ENCODE measurements around the gene CHIA. TPM values are rescaled to one million over a fixed set of nuclear protein-coding genes. Genes with fewer than 3 reads are reported as not detected.

Gene CHIA
- total RNA-seq, 2 experiments from 2014 or later: not detected

DNA sequence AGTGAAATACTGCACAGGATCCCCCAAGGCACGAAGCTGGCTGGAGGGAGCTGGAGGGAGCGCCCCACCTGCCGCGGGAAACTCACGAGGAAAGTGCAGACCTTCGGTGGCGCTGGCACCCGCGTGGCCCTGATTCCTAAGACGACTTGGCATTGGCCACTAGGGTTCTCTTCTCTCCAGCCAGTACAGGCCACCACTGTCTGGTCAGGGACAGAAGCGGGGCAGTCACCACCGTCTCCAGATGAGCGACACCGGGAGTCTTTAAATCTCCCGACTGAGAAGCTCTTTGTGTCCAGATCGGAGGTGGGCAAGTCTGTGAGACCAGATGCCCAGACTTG, 19.2 kb upstream of the CHIA start:
- H3K27me3 Mint-ChIP-seq: peaks cover 25% of the 10 kb centered on the region
- DNase-seq (no peak), ATAC-seq (ENCODE audit: low read depth) (no peak)
- H3K36me3 Mint-ChIP-seq: peaks cover 5% of the 10 kb centered on the region
- H3K4me1 Mint-ChIP-seq: peaks cover 8% of the 10 kb centered on the region
- peak overlapping the region; percentile 59 for H3K4me3 Mint-ChIP-seq
- no peak overlapping the region for H3K27ac Mint-ChIP-seq
- POLR2A ChIA-PET: interaction anchor here (1.5 kb wide), 1 partner anchor 35 kb away, joined by 3 read pairs; no protein-coding TSS in a partner anchor
- H3K9me3 Mint-ChIP-seq: peaks cover 2% of the 10 kb centered on the region

DNA sequence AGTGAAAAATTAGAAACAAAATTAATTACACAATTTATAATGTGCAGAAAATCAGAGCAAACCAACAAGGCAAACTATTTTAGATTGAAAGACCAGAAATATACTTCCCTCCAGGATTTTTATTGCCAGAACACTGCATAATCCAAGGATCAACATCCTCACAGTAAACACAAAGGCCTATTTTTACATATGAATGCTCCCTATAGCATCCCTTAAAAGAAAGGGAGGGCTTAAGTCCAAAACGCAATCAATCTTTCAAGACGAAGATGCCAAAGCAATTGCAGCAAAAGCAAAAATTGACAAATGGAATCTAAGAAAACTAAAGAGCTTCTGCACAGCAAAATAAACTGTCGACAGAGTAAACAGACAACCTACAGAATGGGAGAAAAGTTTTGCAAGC, 18.6 kb upstream of the CHIA start:
- Mint-ChIP-seq H3K27ac (no peak overlapping the region), H3K9me3 (no peaks in the 10 kb centered on the region), H3K4me1 (peaks cover 8% of the 10 kb centered on the region), H3K36me3 (peaks cover 4% of the 10 kb centered on the region), H3K27me3 (peaks cover 25% of the 10 kb centered on the region), H3K4me3 (no peak overlapping the region)
- ATAC-seq (ENCODE audit: low read depth) (no peak), DNase-seq (no peak)
- POLR2A ChIA-PET: interaction anchor here (1.5 kb wide), 1 partner anchor 35 kb away, joined by 3 read pairs; no protein-coding TSS in a partner anchor

DNA sequence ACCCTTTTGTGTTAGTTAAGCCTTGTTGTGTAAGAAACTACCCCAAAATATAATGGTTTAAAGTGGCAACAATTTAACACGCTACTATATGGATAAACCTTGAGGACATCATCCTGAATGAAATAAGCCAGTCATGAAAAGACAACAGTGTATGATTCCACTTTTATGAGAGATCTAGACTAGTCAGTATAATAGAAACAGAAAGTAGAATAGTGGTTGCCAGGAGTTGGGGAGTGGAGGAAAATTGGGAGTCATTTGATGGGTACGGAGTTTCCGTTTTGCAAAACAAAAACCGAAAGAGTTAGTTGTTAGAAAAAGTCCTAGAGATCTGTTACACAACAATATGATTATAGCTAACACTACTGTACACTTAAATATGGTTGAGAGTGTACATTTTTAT, 16.0 kb upstream of the CHIA start:
- Mint-ChIP-seq H3K4me3 (no peak overlapping the region), H3K27me3 (peaks cover 21% of the 10 kb centered on the region), H3K4me1 (peaks cover 12% of the 10 kb centered on the region), H3K27ac (no peak overlapping the region), H3K36me3 (peaks cover 6% of the 10 kb centered on the region), H3K9me3 (peaks cover 4% of the 10 kb centered on the region)
- no peak for ATAC-seq (ENCODE audit: low read depth)
- DNase-seq: no peak
- POLR2A ChIA-PET: no interaction called here

DNA sequence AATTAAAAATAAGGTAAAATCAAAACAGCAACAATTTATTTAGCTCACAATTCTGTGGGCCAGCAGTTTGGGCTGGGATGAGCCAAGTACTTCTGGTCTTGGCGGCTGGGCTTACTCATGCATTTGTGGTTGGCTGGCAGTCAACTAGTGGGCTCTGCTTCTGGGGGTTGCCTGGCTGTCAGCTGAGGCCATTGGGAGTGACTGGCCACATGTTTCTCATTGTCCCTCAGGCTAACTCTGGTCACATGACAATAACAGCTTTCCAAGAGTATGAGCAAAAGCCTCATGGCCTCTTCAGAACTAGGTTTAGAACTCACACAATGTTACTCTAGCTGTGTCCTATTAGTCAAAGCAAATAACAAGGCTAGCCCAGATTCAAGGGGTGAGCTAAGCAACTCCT, 15.6 kb upstream of the CHIA start:
- no peak for DNase-seq
- H3K9me3 Mint-ChIP-seq: peaks cover 4% of the 10 kb centered on the region
- H3K4me3 Mint-ChIP-seq: no peak overlapping the region
- no peak overlapping the region for H3K27ac Mint-ChIP-seq
- no peak for ATAC-seq (ENCODE audit: low read depth)
- peaks cover 12% of the 10 kb centered on the region for H3K4me1 Mint-ChIP-seq
- POLR2A ChIA-PET: no interaction called here
- H3K27me3 Mint-ChIP-seq: peaks cover 17% of the 10 kb centered on the region
- H3K36me3 Mint-ChIP-seq: peaks cover 3% of the 10 kb centered on the region

DNA sequence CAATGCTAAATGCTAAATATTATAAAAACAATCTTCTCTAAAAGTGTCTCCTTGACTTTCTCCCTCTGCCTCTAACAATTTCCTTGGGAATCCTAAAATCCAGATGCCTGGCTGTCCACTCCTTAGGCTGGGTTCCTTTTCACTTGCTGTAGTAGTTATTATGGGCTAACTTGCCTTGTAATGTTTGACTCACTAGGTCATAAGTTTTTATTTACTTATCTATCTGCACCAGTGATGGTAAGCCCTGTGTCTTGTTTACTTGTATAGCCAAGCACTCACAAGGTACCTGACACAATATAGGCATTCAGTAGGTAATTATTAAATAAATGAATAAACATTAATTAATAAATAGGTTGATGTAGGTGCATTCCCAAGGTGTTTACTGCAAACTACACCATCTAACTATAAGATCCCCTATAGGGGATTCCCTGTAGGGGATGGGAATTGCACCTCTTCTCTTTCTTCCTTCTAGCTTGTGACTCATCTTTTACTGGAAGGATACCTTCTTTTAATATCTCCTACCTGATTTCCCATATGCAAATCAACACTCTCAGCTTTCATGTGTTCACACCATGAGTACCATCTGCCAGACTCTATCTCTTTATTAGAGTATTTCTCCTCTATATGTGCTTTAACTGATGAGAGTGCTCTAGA, 14.7 kb upstream of the CHIA start:
- peaks cover 11% of the 10 kb centered on the region for H3K4me1 Mint-ChIP-seq
- ATAC-seq (ENCODE audit: low read depth) (no peak), DNase-seq (no peak)
- H3K36me3 Mint-ChIP-seq: peaks cover 2% of the 10 kb centered on the region
- H3K27ac Mint-ChIP-seq: no peak overlapping the region
- peaks cover 13% of the 10 kb centered on the region for H3K27me3 Mint-ChIP-seq
- POLR2A ChIA-PET: no interaction called here
- H3K4me3 Mint-ChIP-seq: no peak overlapping the region
- H3K9me3 Mint-ChIP-seq: peaks cover 4% of the 10 kb centered on the region

DNA sequence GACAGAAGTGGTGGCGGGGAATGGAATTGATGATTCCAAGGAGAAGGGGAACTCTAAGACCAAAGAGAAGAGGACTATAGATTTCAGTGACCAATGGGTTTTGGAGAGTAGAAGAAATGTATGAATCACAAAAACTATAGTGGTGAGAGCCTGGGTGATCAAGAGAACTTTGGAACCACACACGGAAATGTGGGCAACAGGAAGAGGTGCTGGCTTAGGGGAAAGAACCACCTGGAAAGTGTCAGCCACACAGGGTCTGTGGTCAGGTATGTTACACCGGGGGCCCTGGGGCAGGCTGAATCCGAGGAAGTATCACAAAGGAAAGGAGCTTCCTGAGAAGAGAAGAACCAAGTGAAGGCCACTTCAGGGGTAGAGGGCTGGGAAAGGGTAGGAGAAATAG, 11.5 kb upstream of the CHIA start:
- H3K9me3 Mint-ChIP-seq: peaks cover 4% of the 10 kb centered on the region
- no peak overlapping the region for H3K4me3 Mint-ChIP-seq
- H3K27ac Mint-ChIP-seq: no peak overlapping the region
- DNase-seq: no peak
- peaks cover 2% of the 10 kb centered on the region for H3K36me3 Mint-ChIP-seq
- H3K4me1 Mint-ChIP-seq: peaks cover 8% of the 10 kb centered on the region
- H3K27me3 Mint-ChIP-seq: no peaks in the 10 kb centered on the region
- no peak for ATAC-seq (ENCODE audit: low read depth)
- POLR2A ChIA-PET: no interaction called here

DNA sequence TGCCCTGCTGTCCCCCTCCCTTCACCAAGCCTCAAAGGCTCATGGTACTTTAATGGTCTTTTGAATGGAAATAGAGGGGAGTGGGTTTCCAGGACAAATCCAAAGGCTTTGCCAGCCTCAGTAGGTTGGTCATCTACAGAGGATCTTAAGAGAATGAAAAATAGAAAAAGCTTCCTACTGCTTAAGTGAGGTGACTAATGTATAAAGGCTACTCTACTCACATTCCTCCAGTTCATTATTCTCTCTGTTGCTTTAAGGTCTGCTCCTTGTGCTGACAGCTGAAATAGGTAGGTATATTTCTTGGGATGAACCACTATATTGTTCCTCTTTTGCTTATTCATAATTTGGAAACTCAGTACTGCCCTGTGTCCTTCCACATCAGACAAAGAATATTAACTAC, 10.4 kb upstream of the CHIA start:
- no peak for DNase-seq
- POLR2A ChIA-PET: no interaction called here
- Mint-ChIP-seq H3K4me1 (peaks cover 4% of the 10 kb centered on the region), H3K27me3 (no peaks in the 10 kb centered on the region), H3K36me3 (peaks cover 2% of the 10 kb centered on the region), H3K9me3 (peaks cover 4% of the 10 kb centered on the region), H3K4me3 (no peak overlapping the region), H3K27ac (no peak overlapping the region)
- no peak for ATAC-seq (ENCODE audit: low read depth)

DNA sequence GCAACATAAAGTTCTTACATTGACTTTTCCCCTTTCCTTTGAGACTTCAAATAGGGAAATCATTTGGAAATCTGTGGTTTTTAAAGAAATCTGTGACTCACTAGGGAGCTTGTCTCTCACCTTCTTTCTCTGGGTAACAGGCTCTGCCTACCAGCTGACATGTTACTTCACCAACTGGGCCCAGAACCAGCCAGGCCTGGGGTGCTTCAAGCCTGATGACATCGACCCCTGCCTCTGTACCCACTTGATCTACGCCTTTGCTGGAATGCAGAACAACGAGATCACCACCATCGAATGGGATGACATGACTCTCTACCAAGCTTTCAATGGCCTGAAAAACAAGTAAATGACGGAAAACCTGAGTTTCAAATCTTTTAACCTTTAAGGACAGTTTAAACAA, 9.2 kb upstream of the CHIA start:
- no peak overlapping the region for H3K27ac Mint-ChIP-seq
- H3K36me3 Mint-ChIP-seq: peaks cover 2% of the 10 kb centered on the region
- H3K4me1 Mint-ChIP-seq: peaks cover 4% of the 10 kb centered on the region
- H3K9me3 Mint-ChIP-seq: peaks cover 4% of the 10 kb centered on the region
- no peak for ATAC-seq (ENCODE audit: low read depth)
- DNase-seq: no peak
- POLR2A ChIA-PET: no interaction called here
- H3K27me3 Mint-ChIP-seq: no peaks in the 10 kb centered on the region
- no peak overlapping the region for H3K4me3 Mint-ChIP-seq

DNA sequence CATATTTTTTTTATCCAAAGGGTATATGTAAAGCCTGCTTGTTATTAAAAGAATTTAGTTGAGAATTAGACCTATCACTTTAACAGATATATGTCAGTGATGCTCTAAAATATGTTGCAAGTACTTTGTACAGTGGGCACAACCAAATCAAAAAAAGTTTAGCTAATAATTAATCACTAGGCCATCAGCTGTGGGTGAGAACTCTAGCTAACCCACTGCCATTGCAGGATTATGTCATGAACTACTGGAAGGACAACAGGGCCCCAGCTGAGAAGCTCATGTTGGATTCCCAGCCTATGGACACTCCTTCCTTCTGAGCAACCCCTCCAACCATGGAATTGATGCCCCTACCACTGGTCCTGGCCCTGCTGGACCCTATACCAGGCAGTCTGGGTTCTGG, 6.8 kb upstream of the CHIA start:
- Mint-ChIP-seq H3K9me3 (peaks cover under 1% of the 10 kb centered on the region), H3K36me3 (no peaks in the 10 kb centered on the region), H3K27ac (no peak overlapping the region), H3K4me1 (peaks cover 4% of the 10 kb centered on the region), H3K27me3 (no peaks in the 10 kb centered on the region), H3K4me3 (no peak overlapping the region)
- no peak for ATAC-seq (ENCODE audit: low read depth)
- POLR2A ChIA-PET: no interaction called here
- no peak for DNase-seq

DNA sequence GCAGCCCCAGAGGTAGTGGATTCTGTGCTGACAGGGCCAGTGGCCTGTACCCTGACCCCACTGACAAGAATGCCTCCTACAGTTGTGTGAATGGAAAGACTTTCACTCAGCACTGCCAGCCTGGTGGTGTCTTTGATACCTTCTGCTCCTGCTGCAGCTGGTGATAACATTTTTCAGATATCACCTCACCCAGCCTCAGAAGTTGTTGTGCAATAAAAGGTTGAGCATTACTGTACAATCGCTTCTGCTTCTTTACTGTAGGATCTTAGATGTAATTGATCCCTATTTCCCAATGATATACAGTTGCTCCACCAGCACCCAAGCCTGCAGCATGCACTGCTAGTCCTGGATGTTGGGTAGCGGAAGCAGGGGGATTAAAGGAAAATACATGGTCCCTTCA, 4.8 kb upstream of the CHIA start:
- no peak for DNase-seq
- H3K27me3 Mint-ChIP-seq: no peaks in the 10 kb centered on the region
- H3K27ac Mint-ChIP-seq: no peak overlapping the region
- no peaks in the 10 kb centered on the region for H3K9me3 Mint-ChIP-seq
- no peaks in the 10 kb centered on the region for H3K4me1 Mint-ChIP-seq
- no peak for ATAC-seq (ENCODE audit: low read depth)
- POLR2A ChIA-PET: no interaction called here
- no peak overlapping the region for H3K4me3 Mint-ChIP-seq
- H3K36me3 Mint-ChIP-seq: no peaks in the 10 kb centered on the region

DNA sequence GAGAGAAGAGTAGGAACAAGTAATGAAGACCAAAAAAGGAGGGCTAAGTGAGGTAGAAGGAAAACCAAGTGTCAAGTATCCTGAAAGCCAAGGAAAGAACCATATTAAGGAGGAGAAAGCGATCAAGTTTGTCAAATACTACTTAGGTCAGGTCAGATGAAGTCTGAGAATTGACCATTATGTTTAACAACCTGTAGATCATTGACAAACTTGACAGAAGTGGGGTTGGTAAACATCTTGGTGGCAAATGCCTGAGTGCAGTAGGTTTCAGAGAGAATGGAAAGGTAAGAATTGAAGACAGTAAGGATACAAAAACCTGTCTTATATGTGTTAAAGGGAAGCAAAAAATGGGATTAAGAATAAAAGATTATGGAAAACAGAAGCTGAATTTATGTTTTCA, 3.7 kb upstream of the CHIA start:
- POLR2A ChIA-PET: no interaction called here
- Mint-ChIP-seq H3K27me3 (no peaks in the 10 kb centered on the region), H3K36me3 (no peaks in the 10 kb centered on the region), H3K4me1 (no peaks in the 10 kb centered on the region), H3K4me3 (no peak overlapping the region), H3K27ac (no peak overlapping the region), H3K9me3 (no peaks in the 10 kb centered on the region)
- no peak for DNase-seq
- no peak for ATAC-seq (ENCODE audit: low read depth)

DNA sequence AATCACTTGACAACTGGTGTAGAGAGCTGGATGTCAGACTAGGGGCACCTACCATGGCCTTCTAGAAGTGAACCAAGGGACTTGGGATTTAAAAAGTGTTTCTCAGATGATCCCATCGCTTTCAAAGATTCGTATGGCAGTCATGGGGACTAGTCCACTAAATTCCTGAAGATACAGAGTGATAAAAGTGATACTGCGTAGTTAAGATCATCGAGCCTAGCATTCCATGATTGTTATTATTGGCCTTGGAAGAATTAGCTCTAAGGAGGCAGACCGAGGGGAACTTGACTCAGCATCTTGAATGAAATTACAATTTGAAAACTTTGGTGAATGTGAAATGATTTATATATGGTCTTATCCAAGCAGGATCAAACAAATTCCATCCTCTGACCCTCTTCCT, 1.3 kb upstream of the CHIA start:
- no peak for ATAC-seq (ENCODE audit: low read depth)
- no peaks in the 10 kb centered on the region for H3K9me3 Mint-ChIP-seq
- no peaks in the 10 kb centered on the region for H3K27me3 Mint-ChIP-seq
- no peaks in the 10 kb centered on the region for H3K36me3 Mint-ChIP-seq
- H3K27ac Mint-ChIP-seq: no peak overlapping the region
- H3K4me1 Mint-ChIP-seq: no peaks in the 10 kb centered on the region
- H3K4me3 Mint-ChIP-seq: no peak overlapping the region
- DNase-seq: no peak
- POLR2A ChIA-PET: no interaction called here

DNA sequence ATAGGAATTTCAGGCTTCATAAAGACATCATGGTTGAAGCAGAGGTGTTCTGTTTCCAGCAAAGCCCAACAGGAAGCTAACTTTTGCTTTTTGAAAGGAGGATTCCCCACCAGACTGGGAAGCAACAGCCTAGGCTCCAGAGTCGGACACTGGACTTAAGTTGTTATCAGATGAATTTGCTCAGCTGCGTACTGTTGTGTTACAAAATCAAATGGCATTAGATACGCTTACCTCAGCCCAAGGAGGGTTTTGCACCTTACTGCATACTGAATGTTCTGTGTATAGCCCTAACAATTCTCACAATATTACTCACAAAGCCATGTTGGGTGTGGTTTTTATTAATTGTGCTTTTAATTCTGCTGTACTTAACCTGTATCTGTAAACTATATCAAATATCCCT, 547 bp upstream of the CHIA start:
- ATAC-seq (ENCODE audit: low read depth): no peak
- no peak for DNase-seq
- Mint-ChIP-seq H3K9me3 (no peaks in the 10 kb centered on the region), H3K4me1 (no peaks in the 10 kb centered on the region), H3K4me3 (no peak overlapping the region), H3K36me3 (no peaks in the 10 kb centered on the region), H3K27ac (no peak overlapping the region), H3K27me3 (no peaks in the 10 kb centered on the region)
- POLR2A ChIA-PET: no interaction called here

DNA sequence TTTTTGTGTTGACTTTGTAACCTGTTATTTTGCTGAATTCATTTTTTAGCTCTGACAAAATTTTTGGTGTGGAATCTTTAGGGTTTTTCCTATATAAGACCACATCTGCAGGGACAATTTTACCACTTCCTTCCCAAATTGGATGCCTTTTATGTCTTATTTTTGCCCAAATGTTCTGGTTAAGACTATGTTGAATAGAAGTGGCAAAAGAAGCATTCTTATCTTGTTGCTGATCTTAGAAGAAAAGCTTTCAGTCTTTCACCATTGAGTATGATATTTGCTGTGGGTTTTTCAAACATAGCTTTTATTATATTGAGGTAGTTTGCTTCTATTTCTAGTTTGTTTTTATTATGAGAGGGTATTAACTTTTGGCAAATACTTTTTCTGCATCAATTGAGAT, 3.7 kb downstream of the CHIA start:
- H3K36me3 Mint-ChIP-seq: no peaks in the 10 kb centered on the region
- POLR2A ChIA-PET: no interaction called here
- H3K27ac Mint-ChIP-seq: no peak overlapping the region
- H3K4me3 Mint-ChIP-seq: no peak overlapping the region
- no peaks in the 10 kb centered on the region for H3K4me1 Mint-ChIP-seq
- peaks cover 8% of the 10 kb centered on the region for H3K9me3 Mint-ChIP-seq
- DNase-seq (no peak), ATAC-seq (ENCODE audit: low read depth) (no peak)
- no peaks in the 10 kb centered on the region for H3K27me3 Mint-ChIP-seq

DNA sequence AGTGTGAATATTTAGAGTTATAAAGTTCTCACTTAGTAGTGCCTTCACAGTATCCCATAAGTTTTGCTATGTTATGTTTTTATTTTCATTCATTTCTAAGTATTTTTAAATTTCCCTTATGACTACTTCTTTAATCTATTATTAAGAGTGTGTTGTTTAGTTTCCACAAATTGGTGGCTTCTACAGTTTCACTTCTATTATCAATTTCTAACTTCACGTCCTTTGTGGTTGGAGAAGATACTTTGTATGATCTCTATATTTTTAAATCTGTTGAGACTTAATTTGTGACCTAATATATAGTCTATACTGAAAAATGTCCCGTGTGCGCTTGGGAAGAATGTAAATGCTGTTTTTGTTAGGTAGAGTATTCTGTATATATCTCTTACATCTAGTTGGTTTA, 11.7 kb downstream of the CHIA start:
- no peak for DNase-seq
- Mint-ChIP-seq H3K9me3 (peaks cover 18% of the 10 kb centered on the region), H3K27me3 (peaks cover 1% of the 10 kb centered on the region), H3K4me3 (no peak overlapping the region), H3K4me1 (peaks cover 3% of the 10 kb centered on the region), H3K36me3 (peaks cover 2% of the 10 kb centered on the region), H3K27ac (no peak overlapping the region)
- no peak for ATAC-seq (ENCODE audit: low read depth)
- POLR2A ChIA-PET: no interaction called here
